ENCODE results near the gene CEP164.
"Not testable (repeated sequence)": the region's sequence is repeated elsewhere in the genome, so short reads cannot be mapped to it uniquely, and the experiment has no call there.

CEP164 gene

DNA sequence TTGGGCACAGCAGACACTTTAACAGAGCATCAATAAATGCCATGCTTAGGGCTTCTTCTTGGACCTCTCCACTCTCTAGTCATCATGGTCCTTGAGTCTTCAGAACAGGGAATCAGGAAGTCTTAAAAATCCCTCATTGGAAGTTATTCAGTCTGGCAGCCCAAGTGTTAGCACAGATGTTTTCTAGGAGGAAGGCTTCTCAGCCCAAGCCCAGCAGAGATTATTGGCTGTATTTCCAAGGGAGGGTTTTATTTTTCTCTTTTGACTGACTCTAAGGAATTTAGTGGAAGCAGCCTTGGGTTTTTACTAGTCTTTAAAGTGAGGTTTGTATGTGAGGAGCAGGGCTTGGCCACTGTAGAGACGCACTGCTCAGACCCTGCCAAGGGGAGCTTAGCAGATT lies 41.9 kb downstream of the CEP164 start:
- DNase-seq = no peak

DNA sequence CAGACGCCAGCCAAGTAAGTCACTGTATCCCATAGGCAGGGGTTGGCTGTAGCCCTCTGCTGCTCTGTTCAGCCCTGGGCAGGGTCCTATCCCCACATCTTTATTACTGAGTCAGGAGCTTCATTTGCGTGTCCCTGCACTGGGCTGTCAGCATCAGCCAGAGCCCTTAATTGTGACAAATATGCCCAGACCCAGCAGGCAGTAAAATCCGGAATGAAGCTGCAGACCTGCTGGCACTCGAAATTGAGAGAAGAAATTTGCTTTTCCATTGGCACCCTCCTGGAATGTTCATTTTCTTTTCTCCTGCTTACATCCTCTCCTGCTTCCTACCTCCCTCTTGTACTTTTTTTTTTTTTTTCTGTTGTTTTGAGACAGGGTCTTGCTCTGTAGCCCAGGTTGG lies 43.8 kb downstream of the CEP164 start:
- DNase-seq = no peak

DNA sequence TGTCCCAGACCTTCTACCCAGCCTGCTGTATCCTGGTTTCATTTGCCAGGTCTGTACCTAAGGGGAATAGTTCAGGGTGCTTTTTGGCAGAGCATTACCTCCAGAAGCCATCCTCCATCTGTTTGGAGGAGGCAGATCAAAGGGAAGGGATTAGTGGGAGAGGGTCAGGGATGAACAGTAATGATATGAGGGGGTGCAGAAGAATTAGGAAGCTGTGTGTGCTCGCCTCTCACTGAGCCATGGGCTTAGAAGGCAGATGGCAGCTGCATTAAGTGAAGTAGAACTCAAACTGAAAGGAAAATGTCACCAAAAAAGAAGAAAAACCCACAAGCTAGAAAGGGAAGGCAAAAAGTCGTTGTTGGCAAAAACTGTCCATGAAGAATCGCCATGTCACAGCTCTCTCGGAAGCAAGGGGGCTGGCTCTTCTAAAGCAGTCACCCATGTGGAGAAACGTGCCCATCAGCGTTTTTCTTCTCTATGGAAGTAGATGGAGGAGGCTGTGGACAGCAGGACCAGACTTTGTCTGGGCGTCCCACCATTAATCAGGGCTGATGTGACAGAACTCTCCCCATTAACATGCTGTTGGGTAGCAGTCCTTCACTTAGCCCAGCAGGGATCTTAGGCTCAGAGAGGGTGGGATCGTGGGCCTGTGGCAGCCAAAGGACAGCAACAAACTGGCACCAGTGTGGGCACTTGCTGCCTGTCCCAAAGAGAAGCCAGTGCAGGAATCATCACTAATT lies 46.8 kb downstream of the CEP164 start:
- DNase-seq = no peak

DNA sequence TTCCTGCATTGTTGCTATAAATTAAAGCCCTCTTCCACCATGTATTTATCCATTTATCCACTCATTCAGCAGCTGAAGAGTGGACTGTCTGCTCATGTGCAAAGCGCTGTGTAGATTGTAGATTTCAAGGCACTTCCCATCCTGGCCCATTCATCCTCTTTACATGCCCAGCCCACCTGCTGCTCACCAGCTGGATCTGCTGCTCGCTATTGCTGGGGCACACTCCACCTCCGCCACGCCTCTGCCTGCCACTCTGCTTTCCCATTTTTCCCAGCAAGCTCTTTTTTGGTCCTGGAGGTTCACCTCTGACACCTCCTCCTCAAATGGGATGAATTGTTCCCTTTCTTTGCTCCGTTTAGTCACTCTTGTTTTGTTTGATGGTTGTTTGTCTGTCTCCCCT lies 48.3 kb downstream of the CEP164 start:
- DNase-seq = no peak

DNA sequence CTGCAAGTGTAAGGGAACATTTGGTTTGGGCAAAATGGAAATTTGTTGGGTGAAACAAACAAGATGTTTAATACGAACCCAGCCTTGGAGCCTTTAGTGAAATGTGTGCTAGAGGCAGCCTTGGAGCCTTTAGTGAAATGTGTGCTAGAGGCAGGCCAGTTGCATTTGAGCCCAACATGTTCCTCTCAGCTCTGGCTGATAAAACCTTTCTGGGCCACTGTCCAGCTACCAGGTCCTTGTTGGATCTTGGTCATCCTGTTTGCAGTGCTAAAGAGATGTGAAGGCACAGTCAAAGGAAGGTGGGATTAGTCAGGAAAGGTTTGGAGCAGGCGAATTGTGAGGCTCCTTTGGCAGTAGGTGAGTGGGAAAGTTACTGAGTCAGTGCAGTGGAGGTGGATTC lies 48.9 kb downstream of the CEP164 start:
- DNase-seq = no peak

DNA sequence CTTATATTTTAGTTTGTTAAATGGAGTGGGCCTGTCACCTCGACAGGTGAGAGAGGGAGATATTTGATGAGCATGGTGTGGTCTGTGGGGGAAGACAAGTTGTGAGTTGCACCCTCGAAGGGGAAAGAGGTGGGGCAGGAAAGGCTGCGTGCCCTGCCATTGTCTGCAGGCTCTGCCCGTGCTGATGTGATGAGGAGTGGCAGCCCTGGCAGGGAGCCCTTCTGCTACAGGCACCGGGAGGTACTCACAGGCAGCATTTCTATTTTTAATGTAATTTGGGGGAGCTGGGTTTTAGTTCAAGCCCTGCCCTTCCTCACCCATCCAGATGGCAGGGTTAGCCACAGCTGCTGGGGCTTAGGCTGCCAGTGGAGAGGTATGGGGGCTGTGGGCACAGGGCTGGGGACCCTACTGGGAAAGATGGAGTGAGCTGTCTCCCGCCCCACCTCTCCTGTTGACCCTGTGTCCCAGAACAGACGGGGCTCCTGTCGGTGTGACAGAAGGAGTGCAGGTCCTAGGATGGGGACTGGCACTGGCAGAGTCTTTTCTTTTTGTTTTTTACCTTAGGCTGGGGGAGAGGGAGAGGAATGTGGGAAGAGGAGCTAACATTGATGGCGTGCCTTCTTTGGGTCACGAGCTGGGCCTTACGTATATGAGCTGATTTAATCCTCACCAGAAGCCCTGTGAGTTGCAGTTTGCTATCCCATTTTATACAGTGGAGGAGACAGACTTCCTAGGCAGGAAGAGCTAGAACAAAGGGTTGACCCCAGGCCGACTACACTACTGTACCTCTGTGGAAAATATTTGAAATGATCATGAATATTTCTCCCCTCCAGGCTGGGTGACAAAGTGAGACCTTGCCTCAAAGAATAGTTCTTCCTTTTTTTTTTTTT lies 51.6 kb downstream of the CEP164 start:
- no peak for DNase-seq

DNA sequence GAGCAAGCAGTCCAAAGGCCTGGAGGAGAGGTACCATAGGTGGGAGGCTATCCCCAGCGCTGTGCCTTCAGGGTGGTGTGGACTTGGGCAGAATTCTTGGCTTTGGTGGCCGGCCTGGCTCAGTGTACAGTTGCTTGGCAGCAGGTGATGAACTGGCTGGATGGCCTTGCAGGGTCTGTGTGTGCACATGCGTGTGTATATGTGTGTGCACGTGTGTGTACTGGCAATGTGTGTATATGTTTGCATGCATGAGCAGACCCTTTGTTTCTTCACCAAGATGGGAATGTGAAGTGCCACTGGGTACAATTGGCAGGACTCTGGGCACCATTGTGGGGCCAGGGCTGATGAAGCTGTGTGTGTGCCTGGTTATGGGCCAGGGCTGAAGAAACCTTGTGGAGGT lies 53.0 kb downstream of the CEP164 start:
- no peak for DNase-seq

DNA sequence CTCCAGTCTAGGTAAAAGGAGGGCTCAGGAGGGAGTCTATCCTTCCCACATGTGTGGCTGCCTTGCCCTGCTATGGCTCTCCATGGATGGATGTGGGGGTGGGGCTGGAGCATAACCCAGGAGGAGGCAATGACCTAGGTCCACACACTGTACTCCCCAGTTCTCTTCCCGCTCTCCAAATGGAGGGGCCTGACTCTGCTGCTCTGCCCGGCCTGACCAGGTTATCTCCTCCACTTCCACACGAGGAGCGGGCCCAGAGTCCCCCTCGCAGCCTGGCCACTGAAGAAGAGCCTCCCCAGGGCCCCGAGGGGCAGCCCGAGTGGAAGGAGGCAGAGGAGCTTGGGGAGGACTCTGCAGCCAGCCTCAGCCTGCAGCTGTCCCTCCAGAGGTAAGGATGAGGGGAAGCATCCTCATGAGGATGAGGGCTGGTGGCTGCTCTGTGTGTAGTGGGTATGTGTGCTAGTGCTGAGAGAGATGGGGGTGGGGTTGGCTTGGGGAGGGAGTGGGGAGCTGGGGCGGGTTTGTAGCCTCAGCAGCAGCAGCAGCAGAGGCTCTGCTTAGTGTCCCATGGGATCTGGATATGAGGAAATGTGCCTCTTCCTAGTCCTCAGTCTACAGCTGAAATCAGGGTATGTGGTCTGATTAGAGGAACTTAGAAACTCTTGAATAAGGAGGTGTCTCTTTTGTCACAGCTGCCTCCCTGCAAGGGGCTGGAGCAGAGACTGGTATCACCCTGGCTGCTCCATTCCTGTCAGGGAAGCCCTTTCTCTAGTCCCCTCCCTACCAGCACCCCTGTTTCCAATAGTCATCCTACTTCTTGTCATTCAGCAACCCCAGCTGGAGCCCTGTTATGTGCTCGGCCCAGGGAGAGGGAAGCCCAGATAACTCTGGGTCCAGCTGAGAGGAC lies 54.1 kb downstream of the CEP164 start:
- no peak for DNase-seq

DNA sequence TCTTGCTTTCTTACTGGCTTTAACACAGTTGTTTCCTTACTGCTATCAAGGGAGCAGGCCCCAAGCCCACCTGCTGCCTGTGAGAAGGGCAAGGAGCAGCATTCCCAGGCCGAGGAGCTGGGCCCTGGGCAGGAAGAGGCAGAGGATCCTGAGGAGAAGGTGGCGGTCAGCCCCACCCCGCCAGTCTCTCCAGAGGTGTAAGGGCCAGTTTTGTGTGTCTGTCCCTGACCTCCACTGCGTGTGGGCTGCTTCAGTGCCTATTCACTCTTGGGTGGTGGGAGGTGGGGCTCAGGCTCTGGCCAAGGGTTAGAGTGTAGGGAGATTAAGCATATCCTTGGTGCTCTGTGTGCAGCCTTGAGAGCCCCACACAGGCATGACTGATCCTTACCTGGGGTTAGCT lies 55.1 kb downstream of the CEP164 start:
- DNase-seq = no peak

DNA sequence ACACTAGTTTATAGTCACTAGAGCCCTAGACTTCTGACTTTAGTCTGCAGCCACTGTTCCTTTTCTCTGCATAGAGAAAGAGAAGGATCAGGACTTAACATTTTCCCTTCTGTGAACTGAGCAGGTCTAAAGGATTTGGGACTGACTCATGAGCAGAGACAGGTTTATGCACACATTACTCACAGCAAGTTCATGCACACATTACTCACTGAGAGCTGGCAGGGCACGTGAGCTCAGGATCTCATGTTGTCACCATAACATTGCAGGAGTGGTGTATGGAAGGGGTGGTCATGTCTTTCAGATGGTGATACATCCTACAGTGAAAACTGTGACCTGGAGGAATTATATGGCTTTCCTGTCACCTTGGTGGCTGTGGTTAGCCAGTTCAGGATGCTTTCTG lies 56.4 kb downstream of the CEP164 start:
- DNase-seq = no peak

DNA sequence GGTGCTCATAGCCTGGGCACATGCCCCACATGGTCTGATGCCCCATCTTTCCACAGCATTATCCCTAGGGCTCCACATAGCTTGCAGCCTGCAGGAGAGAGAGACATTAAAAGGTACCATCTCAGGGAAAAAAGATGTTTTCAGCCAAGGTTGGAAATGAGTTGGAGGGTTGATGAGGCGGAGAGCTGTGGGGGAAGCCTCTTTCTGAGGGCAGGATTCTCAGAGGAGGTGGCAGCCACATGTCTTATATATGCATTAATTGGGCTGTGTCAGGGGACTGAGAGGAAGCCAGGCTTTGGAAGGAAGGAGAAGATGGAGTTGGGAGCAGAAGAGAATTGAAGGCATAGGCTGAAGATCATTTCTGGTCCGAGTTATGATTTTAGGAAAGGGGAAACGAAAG lies 57.8 kb downstream of the CEP164 start:
- DNase-seq = no peak

DNA sequence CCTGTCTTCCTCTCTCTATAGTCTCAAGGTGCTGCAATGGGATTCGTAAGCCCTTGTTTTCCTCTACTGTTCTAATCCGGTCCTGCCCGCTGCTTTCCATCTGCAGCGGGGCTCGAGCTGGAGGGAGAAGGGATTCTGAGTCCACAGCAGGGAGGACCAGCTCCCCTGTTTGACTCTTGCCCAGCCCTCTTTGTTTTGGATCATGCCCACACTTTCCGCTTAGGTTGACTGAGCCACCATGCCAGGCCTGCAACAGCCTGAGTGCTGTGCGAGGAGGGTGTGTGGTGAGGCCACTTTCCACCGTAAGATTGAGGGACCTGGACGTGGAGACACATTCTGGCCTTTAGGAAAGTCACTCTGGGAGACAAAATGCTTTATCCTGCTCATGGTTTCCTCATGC lies 58.3 kb downstream of the CEP164 start:
- no peak for DNase-seq

DNA sequence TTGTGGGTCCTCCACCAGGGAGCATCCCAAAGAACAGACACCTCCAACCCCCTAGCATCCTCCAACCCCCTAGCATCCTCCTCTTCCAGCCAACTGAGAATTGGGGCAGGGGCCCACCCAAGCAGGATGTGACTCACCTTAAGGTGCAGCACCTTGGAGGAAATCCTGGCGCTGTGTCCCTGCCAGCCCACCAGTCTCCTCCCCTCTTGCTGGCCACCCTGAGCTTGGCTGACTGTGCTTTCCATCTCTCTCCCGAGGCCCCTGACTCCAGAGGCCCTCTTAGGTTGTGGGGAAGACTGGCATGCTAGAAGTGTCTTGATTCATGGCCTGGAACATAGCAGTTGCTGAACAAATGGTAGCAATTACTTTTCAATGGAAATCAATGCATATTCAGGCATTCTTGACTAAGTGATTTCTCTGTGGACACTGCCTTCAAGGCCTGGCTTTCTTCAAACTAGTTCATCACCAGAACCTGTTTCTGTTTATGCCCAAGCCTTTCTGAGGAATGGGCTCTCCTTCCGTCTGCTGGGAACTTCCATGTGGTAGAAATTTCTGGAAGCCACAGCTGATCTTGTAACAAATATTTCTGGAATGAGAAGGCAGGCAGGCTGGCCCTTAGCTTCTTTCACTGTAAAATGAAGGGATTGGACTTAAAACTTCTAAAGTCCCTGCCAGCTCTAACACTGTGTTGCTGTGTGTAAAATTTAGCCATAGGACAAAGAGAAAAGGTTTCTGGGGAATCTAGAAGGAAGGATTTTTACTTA lies 60.5 kb downstream of the CEP164 start:
- DNase-seq = no peak

DNA sequence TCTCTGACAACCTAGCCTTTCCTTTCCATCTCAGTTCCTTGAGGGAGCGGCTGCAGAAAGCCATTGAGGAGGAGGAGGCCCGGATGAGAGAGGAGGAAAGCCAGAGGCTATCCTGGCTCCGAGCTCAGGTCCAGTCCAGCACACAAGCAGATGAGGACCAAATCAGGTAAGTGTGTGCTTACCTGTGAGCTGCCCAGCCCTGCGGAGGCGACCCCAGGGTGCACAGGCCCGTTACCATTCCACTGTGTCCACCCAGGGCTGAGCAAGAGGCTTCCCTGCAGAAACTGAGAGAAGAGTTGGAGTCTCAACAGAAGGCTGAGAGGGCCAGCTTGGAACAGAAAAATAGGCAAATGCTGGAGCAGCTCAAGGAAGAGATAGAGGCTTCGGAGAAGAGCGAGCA lies 63.1 kb downstream of the CEP164 start:
- no peak for DNase-seq

DNA sequence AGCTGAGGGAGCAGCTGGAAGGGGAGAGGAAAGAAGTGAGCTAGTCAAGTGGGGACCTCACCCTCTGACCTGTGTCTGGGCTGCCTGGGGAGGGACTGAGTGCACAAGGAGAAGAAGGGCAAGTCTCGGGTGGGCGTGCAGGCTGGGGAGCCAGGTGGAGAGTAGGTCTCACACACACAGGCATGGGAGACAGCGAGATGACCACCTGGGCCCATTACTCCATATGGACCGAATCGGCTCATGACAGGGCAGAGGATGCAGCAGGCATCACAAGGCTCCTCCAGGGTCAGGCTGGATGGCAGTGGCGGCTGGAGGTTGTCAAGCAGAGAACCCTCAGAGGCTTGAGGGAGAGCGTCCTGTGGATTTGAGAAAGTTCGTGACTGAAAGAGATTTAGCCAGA lies 63.5 kb downstream of the CEP164 start:
- no peak for DNase-seq

DNA sequence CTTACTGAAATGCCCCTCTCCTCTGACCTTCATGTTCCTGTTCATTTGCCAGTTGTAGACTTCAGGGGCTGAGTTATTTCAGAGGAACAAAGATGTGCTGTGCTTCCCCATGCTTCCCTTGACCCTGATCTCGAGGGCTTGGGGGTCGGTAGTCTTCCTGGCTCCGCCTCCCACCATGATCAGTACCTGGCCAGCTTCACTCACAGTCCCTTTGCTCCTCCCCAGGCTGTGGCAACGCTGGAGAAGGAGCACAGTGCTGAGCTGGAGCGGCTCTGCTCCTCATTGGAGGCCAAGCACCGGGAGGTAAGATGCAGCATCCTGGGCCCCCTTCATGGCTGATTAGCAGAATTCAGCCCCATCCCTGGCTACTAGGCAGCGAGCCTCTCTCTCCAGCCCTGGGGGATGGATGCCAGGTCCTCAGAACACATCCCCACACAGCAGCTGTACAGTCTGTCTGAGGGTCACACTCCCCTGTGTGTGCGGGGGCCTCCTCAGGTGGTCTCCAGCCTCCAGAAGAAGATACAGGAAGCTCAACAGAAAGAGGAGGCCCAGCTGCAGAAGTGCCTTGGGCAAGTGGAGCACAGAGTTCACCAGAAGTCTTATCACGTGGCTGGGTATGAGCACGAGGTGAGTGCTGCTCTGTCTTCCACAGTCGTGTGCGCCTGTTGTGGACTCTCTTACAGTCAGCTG lies 64.5 kb downstream of the CEP164 start:
- no peak for DNase-seq

DNA sequence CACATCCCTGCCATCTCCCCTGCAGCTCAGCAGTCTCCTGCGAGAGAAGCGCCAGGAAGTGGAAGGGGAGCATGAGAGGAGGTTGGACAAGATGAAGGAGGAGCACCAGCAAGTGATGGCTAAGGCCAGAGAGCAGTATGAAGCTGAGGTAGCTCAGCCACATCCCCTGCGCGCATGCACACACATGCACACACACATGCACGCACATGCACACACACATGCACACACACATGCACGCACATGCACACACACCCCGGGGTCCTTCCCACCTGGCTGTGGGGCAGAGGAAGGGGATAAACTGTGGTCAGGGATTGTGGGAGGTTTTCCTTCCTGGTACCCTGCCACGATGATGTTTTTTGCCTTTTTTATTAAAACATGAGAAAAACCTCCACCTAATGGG lies 65.3 kb downstream of the CEP164 start:
- DNase-seq = no peak

DNA sequence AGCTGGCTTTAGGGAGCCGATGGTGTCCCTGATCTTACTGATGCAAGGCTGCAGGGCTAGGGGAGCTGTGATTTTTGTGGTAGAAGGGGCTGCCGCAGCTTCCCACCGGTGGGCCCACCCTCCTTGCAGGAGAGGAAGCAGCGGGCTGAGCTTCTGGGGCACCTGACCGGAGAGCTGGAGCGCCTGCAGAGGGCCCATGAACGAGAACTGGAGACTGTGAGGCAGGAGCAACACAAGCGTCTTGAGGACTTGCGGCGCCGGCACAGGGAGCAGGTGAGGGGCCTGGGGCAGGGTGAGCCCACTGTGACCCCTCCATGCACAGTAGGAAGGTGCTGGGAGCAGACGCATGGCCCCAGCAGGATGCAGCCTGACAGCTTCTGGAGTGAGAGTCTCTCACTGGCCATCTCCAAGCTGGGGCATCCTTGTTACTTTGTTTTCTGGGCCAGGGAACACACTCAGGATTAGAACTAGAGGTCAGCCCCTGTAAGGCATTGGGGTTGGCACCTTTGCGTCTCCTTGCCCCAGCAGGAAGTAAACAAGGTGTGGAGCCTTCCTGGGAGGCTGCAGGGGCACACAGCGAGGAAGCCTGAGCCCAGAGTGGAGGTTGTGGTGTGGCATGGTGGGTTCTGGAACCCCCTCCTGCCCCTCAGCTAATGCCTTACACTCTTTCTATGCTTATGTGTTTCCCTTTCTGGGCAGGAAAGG lies 66.7 kb downstream of the CEP164 start:
- DNase-seq = no peak

DNA sequence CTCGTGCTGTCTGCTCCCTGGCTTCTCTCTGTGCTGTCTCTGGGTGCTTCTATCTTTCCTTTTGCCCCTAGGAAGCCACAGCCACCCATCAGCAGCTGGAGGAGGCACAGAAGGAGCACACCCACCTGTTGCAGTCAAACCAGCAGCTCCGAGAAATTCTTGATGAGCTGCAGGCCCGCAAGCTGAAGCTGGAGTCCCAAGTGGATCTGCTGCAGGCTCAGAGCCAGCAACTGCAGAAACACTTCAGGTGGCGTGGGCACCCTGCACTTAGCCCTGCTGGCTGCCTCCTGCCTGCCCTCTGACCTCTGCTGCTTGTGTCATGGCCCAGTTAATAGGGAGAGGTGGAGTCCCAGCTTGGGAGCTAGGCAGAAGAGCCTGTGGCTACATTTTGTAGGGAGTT lies 67.8 kb downstream of the CEP164 start:
- DNase-seq = no peak

DNA sequence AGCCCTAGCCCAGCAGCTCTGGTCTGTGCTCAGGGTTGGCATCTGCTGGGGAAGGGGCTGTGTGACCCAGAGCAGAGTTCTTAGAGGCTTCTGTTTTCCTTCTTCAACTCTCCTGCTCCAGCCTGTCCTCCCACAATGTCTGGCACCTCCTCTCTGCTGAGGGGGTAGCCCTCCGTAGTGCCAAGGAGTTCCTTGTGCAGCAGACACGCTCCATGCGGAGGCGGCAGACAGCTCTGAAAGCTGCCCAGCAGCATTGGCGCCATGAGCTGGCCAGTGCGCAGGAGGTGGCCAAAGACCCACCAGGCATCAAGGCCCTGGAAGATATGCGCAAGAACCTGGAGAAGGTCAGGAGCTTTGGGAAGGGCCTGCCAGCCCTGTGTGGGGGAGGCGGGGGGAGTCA lies 69.3 kb downstream of the CEP164 start:
- DNase-seq = no peak

DNA sequence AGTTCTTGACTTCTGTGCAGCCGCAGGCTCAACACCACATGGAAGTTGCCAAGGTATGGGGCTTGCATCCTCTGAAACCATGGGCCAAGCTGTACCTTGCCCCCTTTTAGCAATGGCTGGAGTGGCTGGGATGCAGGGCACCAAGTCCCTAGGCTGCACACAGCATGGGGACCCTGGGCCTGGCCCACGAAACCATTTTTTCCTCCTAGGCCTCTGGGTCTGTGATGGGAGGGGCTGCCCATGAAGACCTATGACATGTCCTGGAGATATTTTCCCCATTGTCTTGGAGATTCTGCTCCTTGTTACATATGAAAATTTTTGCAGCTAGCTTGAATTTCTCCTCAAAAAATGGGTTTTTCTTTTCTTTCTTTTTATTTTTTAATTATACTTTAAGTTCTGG lies 71.0 kb downstream of the CEP164 start:
- not testable (repeated sequence) for DNase-seq
